Uterus (tissue), 4 donors: ENCODE data around the gene QKI. TPM values are rescaled to one million over a fixed set of nuclear protein-coding genes. Genes with fewer than 3 reads are reported as not detected.
"Not testable (repeated sequence)": the region's sequence is repeated elsewhere in the genome, so short reads cannot be mapped to it uniquely, and the experiment has no call there.

ENCODE experiments used
- DNase-seq, 2 donors: peaks; one replicate each; pipeline ENCODE4 v3.0.0-alpha.2; 2019 to 2020
- H3K27ac ChIP-seq, 2 donors: fragments of 200-600 bp; sonication (generic); 1 replicate in 1 of 2; 2 replicates in 1 of 2; pipeline ENCODE4 v1.5.1; 2016 to 2018
- H3K27me3 ChIP-seq, 2 donors: fragments of 200-600 bp; sonication (generic); one replicate each; pipeline ENCODE4 v1.5.1; 2018 to 2019; ENCODE audit warnings: control low read depth in 1 of 2
- H3K36me3 ChIP-seq, 2 donors: fragments of 200-600 bp; sonication (generic); one replicate each; pipeline ENCODE4 v1.5.1; 2019; ENCODE audit warnings: control low read depth in 1 of 2
- H3K4me1 ChIP-seq, 2 donors: fragments of 200-600 bp; sonication (generic); one replicate each; pipeline ENCODE4 v1.5.1; 2018 to 2019; ENCODE audit warnings: control low read depth in 1 of 2
- H3K4me3 ChIP-seq, 2 donors: fragments of 200-600 bp; sonication (generic); 1 replicate in 1 of 2; 2 replicates in 1 of 2; pipeline ENCODE4 v1.5.1; 2018 to 2019; ENCODE audit warnings: mild to moderate bottlenecking in 1 of 2
- H3K9me3 ChIP-seq, 2 donors: fragments of 200-600 bp; sonication (generic); one replicate each; pipeline ENCODE4 v1.5.1; 2019; ENCODE audit warnings: control low read depth in 1 of 2
- CTCF ChIP-seq, 4 experiments: fragments of 200-600 bp in 2 of 4; fragments of 450-650 bp in 2 of 4; sonication (generic) in 2 of 4; IDR thresholded peaks; one replicate each; pipeline ENCODE4 v1.5.1; 2016 to 2019; ENCODE audit warnings: antibody characterized with exemption in 4 of 4, mild to moderate bottlenecking in 2 of 4, moderate library complexity in 1 of 4
- POLR2A ChIP-seq, 2 donors: fragments of 450-650 bp; IDR thresholded peaks; one replicate each; pipeline ENCODE4 v1.6.1; 2016; ENCODE audit warnings: antibody characterized with exemption in 2 of 2, mild to moderate bottlenecking in 1 of 2, moderate library complexity in 1 of 2
- intact Hi-C: fragments of 100-400 bp; cut with DNase I; formaldehyde crosslinking; loops from one replicate; pipeline ENCODE4 v1.15.1; 2023; ENCODE audit warnings: low total_unique reads
- total RNA-seq, 4 donors: library from RNA; depleted of rRNA in 3 of 4; stranded (reverse); fragments of >200 nt in 3 of 4; gene quantifications; one replicate each; pipeline versions ENCODE4 v1.1.0 to v1.2.4, GENCODE V29; 2014 to 2023
- donor health status: DM: yes; HTN: yes; CAD: no.

Gene QKI
- total RNA-seq, 4 donors from 2014 or later = 93.5 to 213 (median 164) TPM

GRCh38 chr6:163438298-163438939 is 23.9 kb downstream of the QKI start:
- TF ChIP-seq POLR2A (IDR thresholded peaks at IDR 0.05) = no peak
- TF ChIP-seq CTCF (IDR thresholded peaks at IDR 0.05) = no peak
- Histone ChIP-seq H3K27ac (no peak overlapping the region), H3K9me3 (no peaks in the 10 kb centered on the region), H3K4me3 (no peak overlapping the region), H3K36me3 (no peaks in the 10 kb centered on the region), H3K4me1 (peaks cover 0 to 12% of the 10 kb centered on the region in 2 donors), H3K27me3 (no peaks in the 10 kb centered on the region)
- intact Hi-C loops = no loop called here
- DNase-seq = no peak

DNA sequence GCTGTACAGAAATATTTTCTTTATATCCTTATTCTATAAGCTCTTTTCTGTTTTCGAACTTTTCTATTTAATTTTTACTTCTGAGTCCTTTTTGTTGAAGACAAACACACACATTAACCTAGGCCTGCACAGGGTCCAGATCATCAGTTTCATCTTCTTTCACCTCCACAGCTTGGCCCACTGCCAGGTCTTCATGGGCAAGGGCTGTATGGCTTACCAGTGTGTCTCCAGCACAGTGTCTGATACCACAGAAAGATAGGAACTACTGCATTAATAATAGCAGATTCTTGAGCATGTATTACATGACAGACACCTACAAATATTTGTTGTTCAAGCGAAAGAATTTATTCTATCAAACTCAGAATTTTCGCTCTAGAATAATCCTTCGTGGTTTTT is 24.4 kb downstream of the QKI start:
- H3K27me3 ChIP-seq = no peaks in the 10 kb centered on the region
- H3K9me3 ChIP-seq = no peaks in the 10 kb centered on the region
- intact Hi-C loops = no loop called here
- H3K4me1 ChIP-seq = peaks cover 0 to 12% of the 10 kb centered on the region in 2 donors
- TF ChIP-seq CTCF (IDR thresholded peaks at IDR 0.05) = no peak
- TF ChIP-seq POLR2A (IDR thresholded peaks at IDR 0.05) = no peak
- no peak overlapping the region for H3K27ac ChIP-seq
- H3K36me3 ChIP-seq = no peaks in the 10 kb centered on the region
- H3K4me3 ChIP-seq = no peak overlapping the region
- DNase-seq = peak in 1 of 2 donors; percentile 27

DNA sequence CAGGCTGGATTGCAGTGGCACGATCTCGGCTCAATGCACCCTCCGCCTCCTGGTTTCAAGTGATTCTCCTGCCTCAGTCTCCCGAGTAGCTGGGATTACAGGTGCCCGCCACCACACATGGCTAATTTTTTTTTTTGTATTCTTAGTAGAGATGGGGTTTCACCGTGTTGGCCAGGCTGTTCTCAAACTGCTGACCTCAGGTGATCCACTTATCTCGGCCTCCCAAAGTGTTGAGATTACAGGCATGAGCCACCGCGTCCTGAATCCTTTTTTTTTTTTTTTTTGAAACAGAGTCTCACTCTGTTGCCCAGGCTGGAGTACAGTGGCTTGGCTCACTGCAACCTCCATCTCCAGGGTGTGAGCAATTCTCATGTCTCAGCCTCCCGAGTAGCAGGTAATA is 24.9 kb downstream of the QKI start:
- peaks cover 0 to 12% of the 10 kb centered on the region in 2 donors for H3K4me1 ChIP-seq
- H3K4me3 ChIP-seq, H3K27ac ChIP-seq, H3K36me3 ChIP-seq, H3K9me3 ChIP-seq, DNase-seq, H3K27me3 ChIP-seq, intact Hi-C loops: not testable (repeated sequence)

GRCh38 chr6:163439997-163440396 is 25.5 kb downstream of the QKI start:
- no peaks in the 10 kb centered on the region for H3K27me3 ChIP-seq
- no peaks in the 10 kb centered on the region for H3K36me3 ChIP-seq
- DNase-seq = no peak
- H3K4me3 ChIP-seq = no peak overlapping the region
- peaks cover 0 to 12% of the 10 kb centered on the region in 2 donors for H3K4me1 ChIP-seq
- TF ChIP-seq POLR2A (IDR thresholded peaks at IDR 0.05) = no peak
- no peak for TF ChIP-seq CTCF (IDR thresholded peaks at IDR 0.05)
- no peak overlapping the region for H3K27ac ChIP-seq
- intact Hi-C loops = no loop called here
- H3K9me3 ChIP-seq = no peaks in the 10 kb centered on the region

DNA sequence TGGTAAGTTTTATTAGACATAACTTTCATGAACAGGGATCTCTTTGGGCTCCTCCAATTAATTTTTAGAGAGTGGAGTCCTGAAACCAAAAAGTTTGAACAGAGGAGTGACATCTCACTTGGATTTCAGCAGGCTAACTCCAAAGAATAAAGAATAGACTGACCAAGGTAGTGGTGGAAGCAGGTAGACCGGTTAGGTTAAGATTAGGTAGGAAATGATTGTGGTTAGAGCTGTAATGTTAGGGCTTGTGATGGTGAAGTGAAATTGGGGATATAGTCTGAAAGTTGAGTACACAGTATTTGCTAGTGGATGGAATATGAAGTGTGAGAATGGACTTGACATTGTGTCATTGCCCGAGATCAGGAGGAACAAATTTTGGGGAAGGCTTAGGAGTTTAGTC is 27.8 kb downstream of the QKI start:
- Histone ChIP-seq H3K36me3 (no peaks in the 10 kb centered on the region), H3K4me3 (no peak overlapping the region), H3K4me1 (peaks cover 0 to 12% of the 10 kb centered on the region in 2 donors), H3K27ac (no peak overlapping the region), H3K9me3 (no peaks in the 10 kb centered on the region), H3K27me3 (no peaks in the 10 kb centered on the region)
- no peak for TF ChIP-seq POLR2A (IDR thresholded peaks at IDR 0.05)
- intact Hi-C loops = no loop called here
- no peak for DNase-seq

GRCh38 chr6:163444077-163444476 is 29.6 kb downstream of the QKI start:
- no peak for TF ChIP-seq CTCF (IDR thresholded peaks at IDR 0.05)
- TF ChIP-seq POLR2A (IDR thresholded peaks at IDR 0.05) = no peak
- intact Hi-C loops = no loop called here
- no peaks in the 10 kb centered on the region for H3K9me3 ChIP-seq
- no peak for DNase-seq
- no peaks in the 10 kb centered on the region for H3K27me3 ChIP-seq
- no peak overlapping the region for H3K4me3 ChIP-seq
- H3K27ac ChIP-seq = no peak overlapping the region
- H3K36me3 ChIP-seq = no peaks in the 10 kb centered on the region
- H3K4me1 ChIP-seq = peaks cover 0 to 12% of the 10 kb centered on the region in 2 donors
